ENCODE data around the gene CACNA1I. TPM values are rescaled to one million over a fixed set of nuclear protein-coding genes. Genes with fewer than 3 reads are reported as not detected.

CACNA1I gene
- total RNA-seq, 1 donor from 2014 or later: 0.41 TPM

DNA sequence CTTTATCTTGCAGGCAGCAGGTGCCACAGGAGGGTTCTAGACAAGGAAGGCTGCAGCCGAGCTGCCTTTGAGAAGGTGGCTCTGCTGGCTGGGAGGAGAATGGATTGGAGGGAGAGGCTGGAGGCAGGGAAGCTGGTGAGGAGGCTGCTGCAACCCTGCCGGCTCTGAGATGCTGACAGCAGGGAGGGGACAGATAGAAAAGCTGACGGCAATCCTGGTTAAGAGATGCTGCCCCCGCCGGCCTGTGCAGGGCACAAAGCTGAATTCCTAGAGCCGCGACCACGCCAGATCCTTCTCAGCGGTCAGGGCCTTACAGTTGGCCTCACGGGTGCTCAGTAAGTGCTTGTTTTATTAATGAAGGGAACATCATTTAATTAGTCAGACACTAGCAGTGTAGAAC, 105.4 kb downstream of the CACNA1I start:
- Mint-ChIP-seq H3K4me3 (ENCODE audit: low read depth) (no peak overlapping the region), H3K36me3 (ENCODE audit: insufficient read depth) (peaks cover 7% of the 10 kb centered on the region), H3K27me3 (peaks cover 20% of the 10 kb centered on the region), H3K9me3 (ENCODE audit: low read depth) (peaks cover 12% of the 10 kb centered on the region), H3K4me1 (ENCODE audit: low read depth) (no peaks in the 10 kb centered on the region), H3K27ac (no peak overlapping the region)
- no peak for DNase-seq (ENCODE audit: low spot score, unreplicated experiment)
- TF ChIP-seq CTCF (IDR thresholded peaks at IDR 0.05; ENCODE audit: unreplicated experiment): no peak

- no peak overlapping the region for H3K4me3 Mint-ChIP-seq (ENCODE audit: low read depth)
- H3K36me3 Mint-ChIP-seq (ENCODE audit: insufficient read depth): no peaks in the 10 kb centered on the region
- no peaks in the 10 kb centered on the region for H3K9me3 Mint-ChIP-seq (ENCODE audit: low read depth)
- peaks cover 20% of the 10 kb centered on the region for H3K27me3 Mint-ChIP-seq
- DNase-seq (ENCODE audit: low spot score, unreplicated experiment): no peak
- H3K27ac Mint-ChIP-seq: no peak overlapping the region
- H3K4me1 Mint-ChIP-seq (ENCODE audit: low read depth): no peaks in the 10 kb centered on the region
- TF ChIP-seq CTCF (IDR thresholded peaks at IDR 0.05; ENCODE audit: unreplicated experiment): no peak
These were observed 107.4 kb downstream of the CACNA1I start for GRCh38 chr22:39677967-39678366.

- Mint-ChIP-seq H3K36me3 (ENCODE audit: insufficient read depth) (no peaks in the 10 kb centered on the region), H3K4me1 (ENCODE audit: low read depth) (no peaks in the 10 kb centered on the region)
These were observed 108.4 kb downstream of the CACNA1I start for GRCh38 chr22:39678862-39679490.

GRCh38 chr22:39679652-39680051, 109.1 kb downstream of the CACNA1I start:
- no peaks in the 10 kb centered on the region for H3K36me3 Mint-ChIP-seq (ENCODE audit: insufficient read depth)
- no peak overlapping the region for H3K4me3 Mint-ChIP-seq (ENCODE audit: low read depth)
- no peaks in the 10 kb centered on the region for H3K9me3 Mint-ChIP-seq (ENCODE audit: low read depth)
- no peak for DNase-seq (ENCODE audit: low spot score, unreplicated experiment)
- H3K4me1 Mint-ChIP-seq (ENCODE audit: low read depth): no peaks in the 10 kb centered on the region
- no peak overlapping the region for H3K27ac Mint-ChIP-seq
- H3K27me3 Mint-ChIP-seq: peaks cover 16% of the 10 kb centered on the region
- no peak for TF ChIP-seq CTCF (IDR thresholded peaks at IDR 0.05; ENCODE audit: unreplicated experiment)

More at GRCh38 chr22:39678862-39679490, 108.4 kb downstream of the CACNA1I start:
- Mint-ChIP-seq H3K4me3 (ENCODE audit: low read depth) (no peak overlapping the region), H3K27ac (no peak overlapping the region), H3K27me3 (peaks cover 20% of the 10 kb centered on the region), H3K9me3 (ENCODE audit: low read depth) (no peaks in the 10 kb centered on the region)
- TF ChIP-seq CTCF (IDR thresholded peaks at IDR 0.05; ENCODE audit: unreplicated experiment): no peak
- DNase-seq (ENCODE audit: low spot score, unreplicated experiment): no peak

- Mint-ChIP-seq H3K36me3 (ENCODE audit: insufficient read depth) (no peaks in the 10 kb centered on the region), H3K9me3 (ENCODE audit: low read depth) (no peaks in the 10 kb centered on the region), H3K27me3 (peaks cover 13% of the 10 kb centered on the region), H3K27ac (no peak overlapping the region), H3K4me1 (ENCODE audit: low read depth) (no peaks in the 10 kb centered on the region), H3K4me3 (ENCODE audit: low read depth) (no peak overlapping the region)
- no peak for DNase-seq (ENCODE audit: low spot score, unreplicated experiment)
- TF ChIP-seq CTCF (IDR thresholded peaks at IDR 0.05; ENCODE audit: unreplicated experiment): no peak
These were observed 109.9 kb downstream of the CACNA1I start for GRCh38 chr22:39680486-39680885.

Data from progenitor cell of endocrine pancreas (in vitro differentiated cells).